Bronchial epithelial cell (primary cell): Measurements from ENCODE around the gene NOP10. TPM values are rescaled to one million over a fixed set of nuclear protein-coding genes. Genes with fewer than 3 reads are reported as not detected.

ENCODE experiments used
- DNase-seq: peaks from one replicate; pipeline ENCODE4 v3.0.0-alpha.2; 2010; ENCODE audit warnings: low read depth
- FAIRE-seq: peaks from 2 replicates; lab custom pipeline; 2011; peaks lifted over from hg19 to GRCh38; lab: Jason Lieb, UNC
- H3K27me3 ChIP-seq: 2 replicates; pipeline ENCODE4 v1.5.1; 2011; ENCODE audit warnings: low read length; ENCODE audit not compliant: control insufficient read depth, insufficient read depth
- H3K36me3 ChIP-seq: 2 replicates; pipeline ENCODE4 v1.5.1; 2011; ENCODE audit warnings: low read length; ENCODE audit not compliant: control insufficient read depth, insufficient read depth
- H3K4me3 ChIP-seq: 2 replicates; pipeline ENCODE4 v1.5.1; 2011; ENCODE audit warnings: mild to moderate bottlenecking, low read depth, low read length, control low read depth
- CTCF ChIP-seq: IDR thresholded peaks from 2 replicates; pipeline ENCODE4 v1.5.1; 2011; ENCODE audit warnings: mild to moderate bottlenecking, moderate library complexity, low read length, control low read depth, inconsistent platforms; ENCODE audit not compliant: insufficient read depth, severe bottlenecking
- total RNA-seq: library from RNA; depleted of rRNA; stranded (reverse); fragments of >200 nt; gene quantifications from 2 replicates; pipeline ENCODE4 v1.2.1, GENCODE V29; 2014

Gene NOP10
- total RNA-seq, 1 donor from 2014 or later: 187 TPM

GRCh38 chr15:34341381-34342212, 1.3 kb downstream of the NOP10 start:
- DNase-seq (no peak), FAIRE-seq (no peak)
- peaks cover 4% of the 10 kb centered on the region for H3K36me3 ChIP-seq
- no peaks in the 10 kb centered on the region for H3K27me3 ChIP-seq
- TF ChIP-seq CTCF: no peak
- H3K4me3 ChIP-seq: peak overlapping the region; percentile 81

DNA sequence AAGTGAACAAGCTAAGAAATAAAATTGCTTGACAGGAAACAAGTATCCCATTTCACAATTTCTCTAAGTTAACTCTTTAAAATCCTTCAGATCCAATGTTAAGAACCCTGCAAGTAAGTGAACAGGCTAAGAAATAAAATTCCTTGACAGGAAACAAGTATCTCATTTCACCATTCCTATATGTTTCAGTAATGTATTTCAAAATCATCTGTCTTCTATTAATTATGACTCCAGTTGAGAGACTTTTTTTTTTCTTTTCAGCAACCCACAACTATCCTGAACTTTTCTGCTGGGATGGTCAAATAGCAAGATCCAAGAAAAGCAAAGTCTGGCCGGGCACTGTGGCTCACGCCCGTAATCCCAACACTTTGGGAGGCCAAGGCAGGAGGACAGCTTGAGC, 3.0 kb downstream of the NOP10 start:
- H3K27me3 ChIP-seq: no peaks in the 10 kb centered on the region
- no peak for TF ChIP-seq CTCF
- FAIRE-seq: no peak

DNA sequence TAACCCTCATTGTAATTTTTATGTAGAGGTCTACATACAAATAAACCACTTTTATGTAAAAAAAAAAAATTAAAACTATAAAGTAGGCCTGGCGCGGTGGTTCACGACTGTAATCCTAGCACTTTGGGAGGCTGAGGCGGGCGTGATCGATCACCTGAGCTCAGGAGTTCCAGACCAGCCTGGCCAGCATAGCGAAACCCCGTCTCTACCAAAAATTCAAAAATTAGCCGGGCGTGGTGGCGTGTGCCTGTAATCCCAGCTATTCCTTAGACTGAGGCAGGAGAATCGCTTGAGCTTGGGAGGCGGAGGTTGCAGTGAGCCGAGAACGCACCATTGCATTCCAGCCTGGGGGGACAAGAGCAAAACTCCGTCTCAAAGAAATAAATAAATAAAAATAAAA, 4.6 kb downstream of the NOP10 start:
- TF ChIP-seq CTCF: no peak
- Histone ChIP-seq H3K36me3 (peaks cover 4% of the 10 kb centered on the region), H3K4me3 (peak overlapping the region; percentile 69), H3K27me3 (no peaks in the 10 kb centered on the region)
- DNase-seq: no peak
- FAIRE-seq: no peak

More for the DNA sequence above, 3.0 kb downstream of the NOP10 start:
- Histone ChIP-seq H3K36me3 (peaks cover 4% of the 10 kb centered on the region), H3K4me3 (no peak overlapping the region)
- no peak for DNase-seq

DNA sequence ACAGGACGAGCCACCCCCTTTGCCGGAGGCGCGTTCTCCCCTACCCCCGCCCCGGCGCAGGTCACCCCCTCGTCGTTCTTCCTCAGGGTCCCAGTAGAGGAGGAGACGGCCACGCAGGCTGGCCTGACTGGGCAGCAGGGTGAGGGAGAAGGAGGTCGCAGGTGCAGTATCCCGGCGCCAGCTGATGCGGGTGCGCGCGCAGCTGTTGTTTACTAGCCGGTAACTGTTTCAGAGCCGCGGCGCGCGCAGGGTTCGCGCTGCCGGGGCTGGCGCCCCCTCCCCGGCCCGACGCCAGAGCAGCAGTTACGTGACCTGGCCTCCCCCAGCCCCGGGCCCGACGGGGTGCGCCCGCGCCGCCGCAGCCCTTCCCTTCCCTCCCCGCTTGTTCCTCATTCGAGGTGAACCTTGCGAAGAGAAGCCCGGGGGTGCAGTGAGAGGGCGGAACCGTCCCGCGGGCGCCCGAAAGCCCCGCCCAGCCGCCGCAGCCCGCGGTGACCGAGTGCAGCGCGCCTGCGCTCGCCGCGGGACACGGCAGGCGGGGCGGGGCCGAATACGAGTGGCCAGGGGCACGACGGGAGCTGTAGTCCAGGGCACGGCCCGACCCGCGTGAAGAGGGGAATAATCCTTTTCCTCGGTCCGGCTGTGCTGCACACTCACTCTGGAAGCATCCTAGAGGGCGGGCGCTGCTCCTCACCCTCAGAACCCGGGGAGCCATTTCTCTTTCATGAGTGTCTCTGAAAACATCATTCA, 5.2 kb downstream of the NOP10 start, which contains the start of gene SLC12A6:
SLC12A6 (minus strand) TSS at position 225 of the 750 bp plus-strand sequence. CDS start 1,101 bp downstream, outside the sequence.
- no peak for TF ChIP-seq CTCF
- FAIRE-seq: no peak
- Histone ChIP-seq H3K36me3 (peaks cover 4% of the 10 kb centered on the region), H3K4me3 (peak within 1 kb of the TSS; percentile 69), H3K27me3 (no peaks in the 10 kb centered on the region)
- peak; percentile 82 for DNase-seq

- no peak for TF ChIP-seq CTCF
- DNase-seq (no peak), FAIRE-seq (no peak)
- H3K4me3 ChIP-seq: peak overlapping the region; percentile 69
- H3K27me3 ChIP-seq: no peaks in the 10 kb centered on the region
- peaks cover 4% of the 10 kb centered on the region for H3K36me3 ChIP-seq
Measured at GRCh38 chr15:34336991-34337556, 5.9 kb downstream of the NOP10 start.
